ENCODE data around the gene OARD1. TPM values are rescaled to one million over a fixed set of nuclear protein-coding genes. Genes with fewer than 3 reads are reported as not detected.
"Not testable (repeated sequence)": the region's sequence is repeated elsewhere in the genome, so short reads cannot be mapped to it uniquely, and the experiment has no call there.

Gene OARD1
- total RNA-seq: 10 to 100 TPM; 62.7 to 73.1 TPM

GRCh38 chr6:41071923-41072835, at the start of gene OARD1:
OARD1 (minus strand) TSS chr6:41072356; CDS start chr6:41071634, 722 bp downstream.
- H3K4me3 Mint-ChIP-seq: peak within 1 kb of the TSS; percentile 94 to 97
- no peaks in the 10 kb centered on the region for H3K9me3 Mint-ChIP-seq
- no peaks in the 10 kb centered on the region for H3K27me3 Mint-ChIP-seq (ENCODE audit: low read depth)
- DNase-seq: peak; percentile 100
- H3K4me1 Mint-ChIP-seq (ENCODE audit: low read depth): peaks cover 45% of the 10 kb centered on the region
- H3K27ac Mint-ChIP-seq: peak within 1 kb of the TSS; percentile 95
- peaks cover 12 to 13% of the 10 kb centered on the region in 2 donors for H3K36me3 Mint-ChIP-seq (ENCODE audit: insufficient read depth in 2 of 2)
- ATAC-seq (replicated peaks in 1 of 2): peak; percentile 78 to 82

- ATAC-seq (replicated peaks in 1 of 2): no peak
- Mint-ChIP-seq H3K27me3 (ENCODE audit: low read depth) (no peaks in the 10 kb centered on the region), H3K4me3 (no peak overlapping the region), H3K36me3 (ENCODE audit: insufficient read depth in 2 of 2) (peaks cover 2 to 3% of the 10 kb centered on the region in 2 donors), H3K9me3 (no peaks in the 10 kb centered on the region), H3K27ac (no peak overlapping the region), H3K4me1 (ENCODE audit: low read depth) (no peaks in the 10 kb centered on the region)
- no peak for DNase-seq
These were observed 47.9 kb upstream of the OARD1 start for GRCh38 chr6:41120058-41120457.

GRCh38 chr6:41119508-41119907, 47.4 kb upstream of the OARD1 start:
- Mint-ChIP-seq H3K27ac (no peak overlapping the region), H3K4me1 (ENCODE audit: low read depth) (no peaks in the 10 kb centered on the region), H3K9me3 (no peaks in the 10 kb centered on the region), H3K27me3 (ENCODE audit: low read depth) (no peaks in the 10 kb centered on the region), H3K36me3 (ENCODE audit: insufficient read depth in 2 of 2) (peaks cover 2 to 3% of the 10 kb centered on the region in 2 donors), H3K4me3 (no peak overlapping the region)
- DNase-seq (no peak), ATAC-seq (replicated peaks in 1 of 2) (no peak)

- not testable (repeated sequence) for H3K27me3 Mint-ChIP-seq (ENCODE audit: low read depth); H3K36me3 Mint-ChIP-seq (ENCODE audit: insufficient read depth in 2 of 2); H3K4me3 Mint-ChIP-seq; H3K4me1 Mint-ChIP-seq (ENCODE audit: low read depth); H3K9me3 Mint-ChIP-seq; DNase-seq; ATAC-seq (replicated peaks in 1 of 2); H3K27ac Mint-ChIP-seq
These were observed 42.9 kb upstream of the OARD1 start for GRCh38 chr6:41115027-41115426.

GRCh38 chr6:41111017-41111416, 38.9 kb upstream of the OARD1 start:
- Mint-ChIP-seq H3K36me3 (ENCODE audit: insufficient read depth in 2 of 2) (no peaks in the 10 kb centered on the region), H3K4me1 (ENCODE audit: low read depth) (no peaks in the 10 kb centered on the region), H3K4me3 (no peak overlapping the region), H3K27ac (no peak overlapping the region), H3K9me3 (no peaks in the 10 kb centered on the region), H3K27me3 (ENCODE audit: low read depth) (no peaks in the 10 kb centered on the region)
- ATAC-seq (replicated peaks in 1 of 2) (no peak), DNase-seq (no peak)

- Mint-ChIP-seq H3K27ac (no peak overlapping the region), H3K9me3 (no peaks in the 10 kb centered on the region), H3K4me3 (no peak overlapping the region), H3K4me1 (ENCODE audit: low read depth) (peaks cover 9% of the 10 kb centered on the region), H3K27me3 (ENCODE audit: low read depth) (no peaks in the 10 kb centered on the region), H3K36me3 (ENCODE audit: insufficient read depth in 2 of 2) (peaks cover 2 to 8% of the 10 kb centered on the region in 2 donors)
- ATAC-seq (replicated peaks in 1 of 2): peak; percentile 73 to 94
- DNase-seq: peak in 1 of 2 donors; percentile 6
These were observed 31.7 kb upstream of the OARD1 start for GRCh38 chr6:41103847-41104246.

- Mint-ChIP-seq H3K4me1 (ENCODE audit: low read depth) (peaks cover 9% of the 10 kb centered on the region), H3K27me3 (ENCODE audit: low read depth) (no peaks in the 10 kb centered on the region), H3K4me3 (peak overlapping the region in 1 of 2 donors; percentile 60), H3K36me3 (ENCODE audit: insufficient read depth in 2 of 2) (peaks cover 7 to 14% of the 10 kb centered on the region in 2 donors), H3K27ac (no peak overlapping the region), H3K9me3 (no peaks in the 10 kb centered on the region)
- DNase-seq: peak in 1 of 2 donors; percentile 67
- ATAC-seq (replicated peaks in 1 of 2): peak in 1 of 2 donors; percentile 89
These were observed 28.7 kb upstream of the OARD1 start for GRCh38 chr6:41100871-41101287.

- peaks cover 12 to 23% of the 10 kb centered on the region in 2 donors for H3K36me3 Mint-ChIP-seq (ENCODE audit: insufficient read depth in 2 of 2)
- H3K27me3 Mint-ChIP-seq (ENCODE audit: low read depth): no peaks in the 10 kb centered on the region
- H3K9me3 Mint-ChIP-seq: no peaks in the 10 kb centered on the region
- ATAC-seq (replicated peaks in 1 of 2) (no peak), DNase-seq (no peak)
- H3K4me3 Mint-ChIP-seq: no peak overlapping the region
- H3K27ac Mint-ChIP-seq: no peak overlapping the region
- H3K4me1 Mint-ChIP-seq (ENCODE audit: low read depth): peaks cover 9% of the 10 kb centered on the region
These were observed 26.2 kb upstream of the OARD1 start for GRCh38 chr6:41098366-41098765.

GRCh38 chr6:41097467-41098090, 25.4 kb upstream of the OARD1 start:
- Mint-ChIP-seq H3K9me3 (no peaks in the 10 kb centered on the region), H3K4me3 (no peak overlapping the region), H3K27ac (no peak overlapping the region), H3K4me1 (ENCODE audit: low read depth) (peaks cover 9% of the 10 kb centered on the region), H3K27me3 (ENCODE audit: low read depth) (no peaks in the 10 kb centered on the region), H3K36me3 (ENCODE audit: insufficient read depth in 2 of 2) (peaks cover 12 to 23% of the 10 kb centered on the region in 2 donors)
- no peak for ATAC-seq (replicated peaks in 1 of 2)
- DNase-seq: no peak

GRCh38 chr6:41093729-41094128, 21.6 kb upstream of the OARD1 start:
- no peak for DNase-seq
- ATAC-seq (replicated peaks in 1 of 2): no peak
- no peak overlapping the region for H3K4me3 Mint-ChIP-seq
- H3K27me3 Mint-ChIP-seq (ENCODE audit: low read depth): no peaks in the 10 kb centered on the region
- peaks cover 10 to 24% of the 10 kb centered on the region in 2 donors for H3K36me3 Mint-ChIP-seq (ENCODE audit: insufficient read depth in 2 of 2)
- no peaks in the 10 kb centered on the region for H3K9me3 Mint-ChIP-seq
- no peak overlapping the region for H3K27ac Mint-ChIP-seq
- no peaks in the 10 kb centered on the region for H3K4me1 Mint-ChIP-seq (ENCODE audit: low read depth)

GRCh38 chr6:41092421-41093140, 20.4 kb upstream of the OARD1 start:
- Mint-ChIP-seq H3K36me3 (ENCODE audit: insufficient read depth in 2 of 2) (peaks cover 10 to 20% of the 10 kb centered on the region in 2 donors), H3K4me3 (no peak overlapping the region), H3K27me3 (ENCODE audit: low read depth) (no peaks in the 10 kb centered on the region), H3K4me1 (ENCODE audit: low read depth) (no peaks in the 10 kb centered on the region), H3K27ac (no peak overlapping the region), H3K9me3 (no peaks in the 10 kb centered on the region)
- DNase-seq (no peak), ATAC-seq (replicated peaks in 1 of 2) (no peak)

GRCh38 chr6:41090841-41091761, 18.9 kb upstream of the OARD1 start:
- Mint-ChIP-seq H3K36me3 (ENCODE audit: insufficient read depth in 2 of 2) (peaks cover 5 to 20% of the 10 kb centered on the region in 2 donors), H3K27me3 (ENCODE audit: low read depth) (no peaks in the 10 kb centered on the region), H3K4me3 (no peak overlapping the region), H3K4me1 (ENCODE audit: low read depth) (no peaks in the 10 kb centered on the region), H3K9me3 (no peaks in the 10 kb centered on the region), H3K27ac (no peak overlapping the region)
- ATAC-seq (replicated peaks in 1 of 2) (no peak), DNase-seq (no peak)

All from activated T-cell treated with anti-CD3 and anti-CD28 coated beads, Interleukin-2, amount 50 U/mL, for 72 hours (primary cell).